ENCODE measurements around the gene PHKA1. TPM values are rescaled to one million over a fixed set of nuclear protein-coding genes. Genes with fewer than 3 reads are reported as not detected.

The PHKA1 gene
- polyA plus RNA-seq, 1 donor from 2014 or later: 2.7 TPM

DNA sequence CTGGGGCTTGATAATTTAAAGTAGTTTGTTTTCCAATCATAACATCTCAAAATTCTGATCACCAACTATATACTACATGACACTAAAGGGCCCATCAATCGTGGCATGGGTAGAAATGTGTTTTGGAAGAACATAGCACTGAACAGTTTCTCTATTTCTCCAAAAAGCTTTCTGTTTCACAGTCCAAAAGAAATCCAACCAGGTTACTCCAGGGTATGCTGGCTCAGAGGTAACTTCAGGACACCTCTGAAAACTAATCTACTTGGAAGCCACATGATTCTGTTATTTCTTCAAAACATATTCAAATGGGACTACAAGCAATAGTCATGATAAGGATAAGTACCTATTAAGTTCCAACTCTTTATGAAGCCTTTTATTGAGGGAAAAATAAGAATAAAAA is 8.3 kb downstream of the PHKA1 start:
- Histone ChIP-seq H3K4me3 (ENCODE audit: low read length) (no peak overlapping the region), H3K9me2 (ENCODE audit: insufficient read depth, low read length) (no peaks in the 10 kb centered on the region), H3K79me2 (replicated peaks; ENCODE audit: insufficient read depth, low read length) (no peaks in the 10 kb centered on the region), H3K4me2 (ENCODE audit: low read length) (no peak overlapping the region), H3K27ac (ENCODE audit: low read length) (no peak overlapping the region), H3F3A (ENCODE audit: insufficient read depth, low read length, poor library complexity, severe bottlenecking) (no peaks in the 10 kb centered on the region), H3K9me3 (ENCODE audit: low read length) (no peaks in the 10 kb centered on the region), H3K9ac (ENCODE audit: low read length) (no peak overlapping the region), H3K27me3 (ENCODE audit: insufficient read depth, low read depth, low read length) (no peaks in the 10 kb centered on the region), H3K36me3 (ENCODE audit: insufficient read depth, low read length) (no peaks in the 10 kb centered on the region), H4K20me1 (ENCODE audit: insufficient read depth) (no peaks in the 10 kb centered on the region), H2AFZ (ENCODE audit: low read depth, low read length) (no peak overlapping the region)
- TF ChIP-seq EP300 (conservative IDR thresholded peaks at IDR 0.05; ENCODE audit: poor library complexity, severe bottlenecking) (no peak), RAD21 (conservative IDR thresholded peaks at IDR 0.05) (no peak), MXI1 (conservative IDR thresholded peaks at IDR 0.05; ENCODE audit: poor library complexity, severe bottlenecking) (no peak), SMC3 (conservative IDR thresholded peaks at IDR 0.05; ENCODE audit: poor library complexity) (no peak), TAF1 (IDR thresholded peaks at IDR 0.05; ENCODE audit: low read depth) (no peak), EZH2 (IDR thresholded peaks at IDR 0.05; ENCODE audit: borderline replicate concordance, insufficient read depth, low read length, poor library complexity, severe bottlenecking) (no peak), POLR2AphosphoS5 (IDR thresholded peaks at IDR 0.05) (no peak)
- TF ChIP-seq, protein P1, sequence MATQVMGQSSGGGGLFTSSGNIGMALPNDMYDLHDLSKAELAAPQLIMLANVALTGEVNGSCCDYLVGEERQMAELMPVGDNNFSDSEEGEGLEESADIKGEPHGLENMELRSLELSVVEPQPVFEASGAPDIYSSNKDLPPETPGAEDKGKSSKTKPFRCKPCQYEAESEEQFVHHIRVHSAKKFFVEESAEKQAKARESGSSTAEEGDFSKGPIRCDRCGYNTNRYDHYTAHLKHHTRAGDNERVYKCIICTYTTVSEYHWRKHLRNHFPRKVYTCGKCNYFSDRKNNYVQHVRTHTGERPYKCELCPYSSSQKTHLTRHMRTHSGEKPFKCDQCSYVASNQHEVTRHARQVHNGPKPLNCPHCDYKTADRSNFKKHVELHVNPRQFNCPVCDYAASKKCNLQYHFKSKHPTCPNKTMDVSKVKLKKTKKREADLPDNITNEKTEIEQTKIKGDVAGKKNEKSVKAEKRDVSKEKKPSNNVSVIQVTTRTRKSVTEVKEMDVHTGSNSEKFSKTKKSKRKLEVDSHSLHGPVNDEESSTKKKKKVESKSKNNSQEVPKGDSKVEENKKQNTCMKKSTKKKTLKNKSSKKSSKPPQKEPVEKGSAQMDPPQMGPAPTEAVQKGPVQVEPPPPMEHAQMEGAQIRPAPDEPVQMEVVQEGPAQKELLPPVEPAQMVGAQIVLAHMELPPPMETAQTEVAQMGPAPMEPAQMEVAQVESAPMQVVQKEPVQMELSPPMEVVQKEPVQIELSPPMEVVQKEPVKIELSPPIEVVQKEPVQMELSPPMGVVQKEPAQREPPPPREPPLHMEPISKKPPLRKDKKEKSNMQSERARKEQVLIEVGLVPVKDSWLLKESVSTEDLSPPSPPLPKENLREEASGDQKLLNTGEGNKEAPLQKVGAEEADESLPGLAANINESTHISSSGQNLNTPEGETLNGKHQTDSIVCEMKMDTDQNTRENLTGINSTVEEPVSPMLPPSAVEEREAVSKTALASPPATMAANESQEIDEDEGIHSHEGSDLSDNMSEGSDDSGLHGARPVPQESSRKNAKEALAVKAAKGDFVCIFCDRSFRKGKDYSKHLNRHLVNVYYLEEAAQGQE (IDR thresholded peaks at IDR 0.05; ENCODE audit: borderline replicate concordance): no peak
- TF ChIP-seq, protein P2, sequence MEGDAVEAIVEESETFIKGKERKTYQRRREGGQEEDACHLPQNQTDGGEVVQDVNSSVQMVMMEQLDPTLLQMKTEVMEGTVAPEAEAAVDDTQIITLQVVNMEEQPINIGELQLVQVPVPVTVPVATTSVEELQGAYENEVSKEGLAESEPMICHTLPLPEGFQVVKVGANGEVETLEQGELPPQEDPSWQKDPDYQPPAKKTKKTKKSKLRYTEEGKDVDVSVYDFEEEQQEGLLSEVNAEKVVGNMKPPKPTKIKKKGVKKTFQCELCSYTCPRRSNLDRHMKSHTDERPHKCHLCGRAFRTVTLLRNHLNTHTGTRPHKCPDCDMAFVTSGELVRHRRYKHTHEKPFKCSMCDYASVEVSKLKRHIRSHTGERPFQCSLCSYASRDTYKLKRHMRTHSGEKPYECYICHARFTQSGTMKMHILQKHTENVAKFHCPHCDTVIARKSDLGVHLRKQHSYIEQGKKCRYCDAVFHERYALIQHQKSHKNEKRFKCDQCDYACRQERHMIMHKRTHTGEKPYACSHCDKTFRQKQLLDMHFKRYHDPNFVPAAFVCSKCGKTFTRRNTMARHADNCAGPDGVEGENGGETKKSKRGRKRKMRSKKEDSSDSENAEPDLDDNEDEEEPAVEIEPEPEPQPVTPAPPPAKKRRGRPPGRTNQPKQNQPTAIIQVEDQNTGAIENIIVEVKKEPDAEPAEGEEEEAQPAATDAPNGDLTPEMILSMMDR (IDR thresholded peaks at IDR 0.05; ENCODE audit: poor library complexity, severe bottlenecking): no peak

DNA sequence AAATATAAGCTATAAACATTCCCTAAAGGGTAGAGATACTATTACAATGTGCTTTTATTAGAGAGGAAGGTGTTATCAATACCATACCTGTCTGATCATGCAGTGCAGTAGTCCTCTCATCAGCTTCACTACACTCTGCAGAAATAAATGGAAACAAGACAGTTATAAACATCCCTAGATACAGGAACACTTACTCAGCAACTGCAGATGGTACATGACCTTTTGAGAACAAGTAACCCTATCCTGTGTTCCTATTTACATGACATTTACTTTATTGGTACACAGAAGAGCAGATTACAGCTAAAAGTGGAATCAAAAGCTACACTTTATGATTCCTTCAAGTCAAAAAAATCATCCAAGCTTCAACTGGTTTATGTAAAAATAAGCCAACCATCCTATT is 9.0 kb downstream of the PHKA1 start:
- Histone ChIP-seq H3K27me3 (ENCODE audit: insufficient read depth, low read depth, low read length) (no peaks in the 10 kb centered on the region), H3K79me2 (replicated peaks; ENCODE audit: insufficient read depth, low read length) (no peaks in the 10 kb centered on the region), H3K9me2 (ENCODE audit: insufficient read depth, low read length) (no peaks in the 10 kb centered on the region), H3K9me3 (ENCODE audit: low read length) (no peaks in the 10 kb centered on the region), H4K20me1 (ENCODE audit: insufficient read depth) (no peaks in the 10 kb centered on the region), H3K4me2 (ENCODE audit: low read length) (no peak overlapping the region), H3K36me3 (ENCODE audit: insufficient read depth, low read length) (no peaks in the 10 kb centered on the region), H3K27ac (ENCODE audit: low read length) (no peak overlapping the region), H3F3A (ENCODE audit: insufficient read depth, low read length, poor library complexity, severe bottlenecking) (no peaks in the 10 kb centered on the region), H3K9ac (ENCODE audit: low read length) (no peak overlapping the region), H3K4me3 (ENCODE audit: low read length) (no peak overlapping the region), H2AFZ (ENCODE audit: low read depth, low read length) (no peak overlapping the region)
- TF ChIP-seq, protein P2 (IDR thresholded peaks at IDR 0.05; ENCODE audit: poor library complexity, severe bottlenecking): no peak
- TF ChIP-seq, protein P1 (IDR thresholded peaks at IDR 0.05; ENCODE audit: borderline replicate concordance): no peak
- TF ChIP-seq MXI1 (conservative IDR thresholded peaks at IDR 0.05; ENCODE audit: poor library complexity, severe bottlenecking): no peak
- no peak for TF ChIP-seq EZH2 (IDR thresholded peaks at IDR 0.05; ENCODE audit: borderline replicate concordance, insufficient read depth, low read length, poor library complexity, severe bottlenecking)
- TF ChIP-seq EP300 (conservative IDR thresholded peaks at IDR 0.05; ENCODE audit: poor library complexity, severe bottlenecking): no peak
- no peak for TF ChIP-seq SMC3 (conservative IDR thresholded peaks at IDR 0.05; ENCODE audit: poor library complexity)
- TF ChIP-seq TAF1 (IDR thresholded peaks at IDR 0.05; ENCODE audit: low read depth): no peak
- no peak for TF ChIP-seq RAD21 (conservative IDR thresholded peaks at IDR 0.05)
- no peak for TF ChIP-seq POLR2AphosphoS5 (IDR thresholded peaks at IDR 0.05)
